Epithelial cell of esophagus (primary cell): ENCODE measurements around the gene TXNRD2.

Source experiments
- DNase-seq: peaks from one replicate; pipeline ENCODE4 v3.0.0; 2010; ENCODE audit warnings: low read depth
- H3K4me3 ChIP-seq: 2 replicates; pipeline ENCODE4 v1.5.1; 2011; ENCODE audit warnings: mild to moderate bottlenecking, low read length, control low read depth
- TF ChIP-seq, protein P1 (sequence below): IDR thresholded peaks from 2 replicates; pipeline ENCODE4 v1.5.1; 2011; ENCODE audit warnings: low read depth, mild to moderate bottlenecking, low read length, control low read depth, inconsistent platforms; ENCODE audit not compliant: insufficient read depth; ENCODE audit errors: missing control alignments

The TXNRD2 gene

DNA sequence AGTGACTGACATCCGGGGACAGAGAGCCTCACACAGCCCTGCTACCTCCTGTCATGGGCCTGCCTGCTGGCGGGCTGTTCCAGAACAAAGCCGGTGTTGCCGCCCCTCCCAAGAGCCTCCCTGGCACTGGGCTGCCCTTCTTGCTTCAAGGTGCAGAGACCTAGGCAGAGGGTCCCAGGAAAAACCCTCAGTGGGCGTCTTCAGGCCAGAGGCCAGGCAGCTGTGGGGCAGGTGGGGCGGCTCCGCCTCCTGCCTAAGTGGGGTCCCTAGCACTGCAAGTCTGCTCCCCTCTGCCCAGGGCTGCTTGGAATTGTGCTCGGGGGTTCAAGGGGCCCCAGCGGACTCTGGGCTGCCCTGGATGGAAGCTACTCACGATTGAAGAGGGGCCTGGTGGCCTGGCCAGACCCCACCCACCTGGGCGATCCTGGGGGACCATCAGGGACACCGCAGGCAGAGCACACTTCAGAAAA is 66.5 kb downstream of the TXNRD2 start:
- DNase-seq: no peak
- no peak overlapping the region for H3K4me3 ChIP-seq
- TF ChIP-seq, protein P1, sequence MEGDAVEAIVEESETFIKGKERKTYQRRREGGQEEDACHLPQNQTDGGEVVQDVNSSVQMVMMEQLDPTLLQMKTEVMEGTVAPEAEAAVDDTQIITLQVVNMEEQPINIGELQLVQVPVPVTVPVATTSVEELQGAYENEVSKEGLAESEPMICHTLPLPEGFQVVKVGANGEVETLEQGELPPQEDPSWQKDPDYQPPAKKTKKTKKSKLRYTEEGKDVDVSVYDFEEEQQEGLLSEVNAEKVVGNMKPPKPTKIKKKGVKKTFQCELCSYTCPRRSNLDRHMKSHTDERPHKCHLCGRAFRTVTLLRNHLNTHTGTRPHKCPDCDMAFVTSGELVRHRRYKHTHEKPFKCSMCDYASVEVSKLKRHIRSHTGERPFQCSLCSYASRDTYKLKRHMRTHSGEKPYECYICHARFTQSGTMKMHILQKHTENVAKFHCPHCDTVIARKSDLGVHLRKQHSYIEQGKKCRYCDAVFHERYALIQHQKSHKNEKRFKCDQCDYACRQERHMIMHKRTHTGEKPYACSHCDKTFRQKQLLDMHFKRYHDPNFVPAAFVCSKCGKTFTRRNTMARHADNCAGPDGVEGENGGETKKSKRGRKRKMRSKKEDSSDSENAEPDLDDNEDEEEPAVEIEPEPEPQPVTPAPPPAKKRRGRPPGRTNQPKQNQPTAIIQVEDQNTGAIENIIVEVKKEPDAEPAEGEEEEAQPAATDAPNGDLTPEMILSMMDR: no peak

GRCh38 chr22:19874307-19875060 is 67.1 kb downstream of the TXNRD2 start:
- no peak overlapping the region for H3K4me3 ChIP-seq
- TF ChIP-seq, protein P1: no peak
- peak; percentile 76 for DNase-seq

- H3K4me3 ChIP-seq: no peak overlapping the region
- DNase-seq: no peak
- TF ChIP-seq, protein P1: no peak
Observed at GRCh38 chr22:19873960-19874306, 67.7 kb downstream of the TXNRD2 start.

GRCh38 chr22:19873138-19873959 is 68.3 kb downstream of the TXNRD2 start:
- TF ChIP-seq, protein P1: no peak
- DNase-seq: no peak
- no peak overlapping the region for H3K4me3 ChIP-seq

DNA sequence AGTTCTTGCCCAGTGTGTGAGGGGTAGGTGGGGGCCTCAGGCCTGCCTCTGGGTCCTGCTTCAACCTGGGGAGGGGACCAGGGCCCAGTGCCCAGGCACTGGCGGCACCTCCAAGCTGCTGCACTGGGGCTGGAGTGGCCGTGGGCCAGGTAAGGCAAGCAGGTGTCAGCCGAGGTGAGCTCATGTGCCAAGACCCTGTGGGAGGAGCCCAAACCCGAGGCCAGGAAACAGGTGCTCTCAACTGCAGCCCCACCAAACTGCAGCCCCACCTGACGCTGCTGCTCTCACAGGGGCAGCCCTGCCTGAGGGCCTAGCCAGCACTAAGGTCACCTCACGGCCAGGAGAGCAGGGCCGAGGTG is 68.9 kb downstream of the TXNRD2 start:
- TF ChIP-seq, protein P1: no peak
- DNase-seq: no peak
- H3K4me3 ChIP-seq: no peak overlapping the region

DNA sequence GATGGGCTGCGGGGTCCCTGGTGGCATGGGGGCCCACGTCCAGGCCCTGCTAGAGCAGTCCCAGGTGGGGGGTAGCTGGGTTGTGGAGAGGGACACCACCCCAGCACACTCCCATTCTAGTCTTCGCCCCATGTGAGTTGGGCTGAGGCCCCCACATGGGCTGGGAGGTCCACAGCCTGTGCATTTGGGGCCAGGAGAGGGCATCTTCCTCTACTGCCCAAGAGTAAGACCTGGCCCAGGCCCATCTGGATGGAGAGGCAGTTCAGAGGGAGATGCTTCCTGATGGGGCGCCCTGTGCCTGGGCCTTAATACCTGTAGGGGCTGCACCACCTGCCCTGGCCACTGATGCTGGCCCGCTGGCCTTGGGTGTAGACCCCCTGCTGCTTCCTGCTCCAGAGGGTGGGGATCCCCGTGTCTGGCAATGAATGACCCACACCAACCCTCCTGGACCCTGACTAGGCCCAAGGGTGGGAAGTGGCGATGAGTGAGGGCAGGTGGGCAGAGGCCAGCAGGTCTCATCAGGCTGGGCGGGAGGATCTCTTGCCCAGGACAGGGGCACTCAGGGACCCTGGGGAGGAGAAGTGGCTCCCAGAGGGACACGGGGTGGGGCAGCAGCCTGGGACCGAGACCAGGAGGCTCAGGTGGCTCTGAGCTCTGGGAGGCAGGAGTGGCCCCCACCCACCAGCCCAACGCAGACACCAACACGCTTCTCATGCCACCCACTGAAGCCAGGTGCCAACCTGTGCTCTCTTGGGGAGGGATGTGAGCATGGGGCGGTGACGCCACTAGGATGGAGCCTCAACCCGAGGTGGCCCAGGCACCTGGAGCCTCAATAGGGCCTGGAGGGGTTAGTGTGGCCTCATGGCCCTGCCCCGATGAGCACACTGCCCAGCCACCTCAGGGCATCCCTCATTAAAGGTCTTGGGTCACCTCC is 69.5 kb downstream of the TXNRD2 start:
- no peak overlapping the region for H3K4me3 ChIP-seq
- no peak for DNase-seq
- TF ChIP-seq, protein P1: no peak
